Astrocyte of the cerebellum (primary cell): Measurements from ENCODE around the gene NRG3.

ENCODE experiments used
- DNase-seq: peaks from one replicate; pipeline ENCODE4 v3.0.0-alpha.2; 2011; ENCODE audit warnings: low read depth
- H3K4me3 ChIP-seq: 2 replicates; pipeline ENCODE4 v1.5.1; 2011; ENCODE audit warnings: mild to moderate bottlenecking, low read depth, low read length, moderate library complexity
- CTCF ChIP-seq: IDR thresholded peaks from 2 replicates; pipeline ENCODE4 v1.5.1; 2012; ENCODE audit warnings: low read length, low read depth, moderate library complexity, mild to moderate bottlenecking; ENCODE audit errors: missing control alignments
- in situ Hi-C: cut with HindIII; loops from 2 replicates; pipeline ENCODE4 v1.10.0; 2017; ENCODE audit warnings: low sequenced_read_pairs

The NRG3 gene

GRCh38 chr10:82282782-82283456 is 407.9 kb downstream of the NRG3 start:
- TF ChIP-seq CTCF: no peak
- DNase-seq: no peak
- in situ Hi-C loops: no loop called here

GRCh38 chr10:82284180-82284579 is 409.2 kb downstream of the NRG3 start:
- H3K4me3 ChIP-seq: no peak overlapping the region
- in situ Hi-C loops: no loop called here
- no peak for TF ChIP-seq CTCF
- no peak for DNase-seq

More at GRCh38 chr10:82282782-82283456, 407.9 kb downstream of the NRG3 start:
- no peak overlapping the region for H3K4me3 ChIP-seq

GRCh38 chr10:82288461-82288881 is 413.5 kb downstream of the NRG3 start:
- TF ChIP-seq CTCF: no peak
- H3K4me3 ChIP-seq: no peak overlapping the region
- DNase-seq: no peak
- in situ Hi-C loops: no loop called here

- in situ Hi-C loops: no loop called here
- H3K4me3 ChIP-seq: no peak overlapping the region
- no peak for TF ChIP-seq CTCF
- no peak for DNase-seq
These were observed 415.0 kb downstream of the NRG3 start for GRCh38 chr10:82289945-82290344.

- in situ Hi-C loops: no loop called here
- no peak for TF ChIP-seq CTCF
- no peak overlapping the region for H3K4me3 ChIP-seq
- DNase-seq: no peak
These were observed 419.9 kb downstream of the NRG3 start for GRCh38 chr10:82294874-82295378.

GRCh38 chr10:82308641-82309040 is 433.6 kb downstream of the NRG3 start:
- no peak for TF ChIP-seq CTCF
- no peak overlapping the region for H3K4me3 ChIP-seq
- DNase-seq: no peak
- in situ Hi-C loops: no loop called here
